HG03521 (cell line): ENCODE results near the gene RBBP7.
"Not testable (repeated sequence)": the region's sequence is repeated elsewhere in the genome, so short reads cannot be mapped to it uniquely, and the experiment has no call there.

ENCODE experiments used
- ATAC-seq: cut with Tn5 transposase; IDR thresholded peaks from one replicate; pipeline ENCODE4 v1.9.1; 2021; ENCODE audit warnings: mild to moderate bottlenecking, moderate library complexity; ENCODE audit not compliant: unreplicated experiment

The RBBP7 gene

GRCh38 chrX:16867947-16868346 is 2.2 kb downstream of the RBBP7 start:
- ATAC-seq: no peak

DNA sequence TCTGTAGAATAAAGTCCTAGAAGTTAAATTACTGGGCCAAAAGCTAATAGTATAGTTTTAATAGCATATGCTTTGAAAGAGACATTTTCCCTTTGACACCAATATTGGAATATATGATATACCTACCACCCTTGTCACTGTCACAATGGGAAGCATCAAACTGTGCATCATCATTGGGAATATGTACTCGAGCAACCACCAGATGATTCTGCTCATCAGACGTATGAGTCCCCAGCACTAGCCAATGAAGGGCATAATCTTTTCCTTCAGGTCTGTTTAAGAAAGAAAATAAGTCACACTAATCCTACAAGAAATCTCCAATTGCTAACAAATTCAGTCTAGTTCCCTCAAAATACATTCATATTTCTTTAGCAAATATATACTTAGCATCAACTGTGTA is 7.3 kb downstream of the RBBP7 start:
- ATAC-seq: no peak

DNA sequence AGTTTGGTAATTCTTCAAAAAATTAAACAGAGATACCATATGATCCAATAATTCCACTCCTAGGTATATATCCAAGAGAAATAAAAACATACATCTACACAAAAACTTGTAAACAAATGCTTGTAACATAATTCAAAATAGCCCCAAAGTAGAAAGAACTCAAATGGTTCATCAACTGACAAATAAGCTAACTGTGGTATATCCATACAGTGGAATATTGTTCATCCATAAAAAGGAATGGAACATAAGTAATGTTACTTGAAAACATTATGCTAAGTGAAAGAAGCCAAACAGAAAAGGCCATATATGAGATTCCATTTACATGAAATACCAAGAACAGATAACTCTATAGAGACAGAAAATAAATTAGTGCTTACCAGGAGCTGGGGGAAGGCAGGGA is 13.4 kb downstream of the RBBP7 start:
- no peak for ATAC-seq

DNA sequence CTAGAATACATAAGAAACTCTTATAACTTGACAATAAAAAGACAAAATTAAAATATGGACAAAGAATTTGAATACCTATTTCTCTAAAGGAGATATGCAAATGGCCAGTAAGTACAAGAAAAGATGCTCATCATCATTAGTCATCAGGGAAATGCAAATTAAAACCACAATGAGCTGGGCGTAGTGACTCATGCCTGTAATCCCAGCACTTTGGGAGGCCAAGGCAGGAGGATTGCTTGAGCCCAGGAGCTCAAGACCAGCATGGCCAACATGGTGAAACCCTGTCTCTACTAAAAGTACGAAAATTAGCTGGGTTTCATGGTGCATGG is 14.1 kb downstream of the RBBP7 start:
- not testable (repeated sequence) for ATAC-seq

- ATAC-seq: no peak
Observed at GRCh38 chrX:16855363-16856075, 14.6 kb downstream of the RBBP7 start.

- no peak for ATAC-seq
Observed at GRCh38 chrX:16853537-16853936, 16.6 kb downstream of the RBBP7 start.

DNA sequence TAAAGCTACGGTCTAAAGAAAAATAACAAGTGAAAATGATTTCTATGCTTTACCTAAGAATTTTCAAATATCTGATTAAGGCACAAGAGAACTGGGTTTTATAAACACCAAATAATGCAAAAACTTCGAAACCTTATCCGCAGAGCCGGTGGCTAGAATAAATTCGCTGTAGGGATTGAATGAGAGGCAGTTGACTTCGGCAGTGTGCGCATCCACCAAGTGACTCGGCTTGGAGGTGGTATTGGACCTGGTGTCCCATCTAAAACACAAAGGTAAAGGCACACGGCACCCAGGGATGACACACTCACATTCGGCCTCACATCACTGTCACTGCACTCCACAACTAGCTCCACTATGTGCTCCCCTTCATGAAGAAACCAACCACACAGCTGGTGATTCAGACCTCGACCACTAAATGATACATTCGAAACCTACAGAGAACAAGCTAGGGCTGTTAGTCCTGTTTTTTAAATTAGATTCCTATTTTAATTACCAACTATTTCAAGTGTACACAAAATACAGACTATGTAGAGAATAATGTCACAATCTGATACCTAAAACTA is 17.5 kb downstream of the RBBP7 start:
- no peak for ATAC-seq

GRCh38 chrX:16851827-16852226 is 18.3 kb downstream of the RBBP7 start:
- no peak for ATAC-seq

- no peak for ATAC-seq
Observed at GRCh38 chrX:16851421-16851820, 18.7 kb downstream of the RBBP7 start.

DNA sequence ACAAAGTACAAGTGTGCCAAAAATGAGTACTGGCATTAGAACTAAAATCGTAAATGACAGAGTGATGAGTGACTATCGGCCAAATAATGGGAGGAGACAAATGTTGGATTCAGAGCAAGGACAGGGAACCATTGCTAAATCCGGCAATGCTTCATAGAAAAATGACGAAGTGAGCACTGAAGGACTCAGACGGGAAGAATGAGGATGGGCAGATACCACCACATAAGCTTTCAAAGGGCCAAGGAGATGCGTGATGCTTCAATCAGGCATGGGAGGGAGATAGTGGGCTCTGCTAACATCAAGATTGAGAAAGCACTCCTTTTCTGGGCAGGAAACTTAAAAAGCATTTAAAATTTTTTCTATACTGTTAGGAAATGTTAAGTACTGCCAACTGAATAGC is 21.6 kb downstream of the RBBP7 start:
- ATAC-seq: no peak

- ATAC-seq: no peak
Observed at GRCh38 chrX:16845686-16846085, 24.5 kb downstream of the RBBP7 start.

- no peak for ATAC-seq
Observed at GRCh38 chrX:16843208-16843909, 26.8 kb downstream of the RBBP7 start.

DNA sequence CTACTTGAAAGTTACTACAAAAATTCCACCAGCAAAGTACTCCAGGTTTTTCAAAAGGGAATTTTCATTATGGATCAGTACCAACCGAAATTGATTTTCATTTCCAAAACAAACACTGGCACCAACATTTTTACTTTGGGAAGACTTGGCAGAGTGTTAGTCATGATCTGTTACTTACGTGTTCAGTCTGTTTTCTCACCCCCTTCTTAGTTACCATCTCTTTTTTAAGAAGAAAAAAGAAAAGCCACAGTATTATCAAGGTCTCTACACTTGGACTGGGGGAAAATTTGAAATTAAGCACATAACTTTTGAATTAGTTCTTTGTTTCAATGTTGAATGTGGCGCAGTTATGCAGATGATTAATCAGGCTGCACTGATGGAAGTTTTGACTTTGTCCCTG is 27.5 kb downstream of the RBBP7 start:
- no peak for ATAC-seq

DNA sequence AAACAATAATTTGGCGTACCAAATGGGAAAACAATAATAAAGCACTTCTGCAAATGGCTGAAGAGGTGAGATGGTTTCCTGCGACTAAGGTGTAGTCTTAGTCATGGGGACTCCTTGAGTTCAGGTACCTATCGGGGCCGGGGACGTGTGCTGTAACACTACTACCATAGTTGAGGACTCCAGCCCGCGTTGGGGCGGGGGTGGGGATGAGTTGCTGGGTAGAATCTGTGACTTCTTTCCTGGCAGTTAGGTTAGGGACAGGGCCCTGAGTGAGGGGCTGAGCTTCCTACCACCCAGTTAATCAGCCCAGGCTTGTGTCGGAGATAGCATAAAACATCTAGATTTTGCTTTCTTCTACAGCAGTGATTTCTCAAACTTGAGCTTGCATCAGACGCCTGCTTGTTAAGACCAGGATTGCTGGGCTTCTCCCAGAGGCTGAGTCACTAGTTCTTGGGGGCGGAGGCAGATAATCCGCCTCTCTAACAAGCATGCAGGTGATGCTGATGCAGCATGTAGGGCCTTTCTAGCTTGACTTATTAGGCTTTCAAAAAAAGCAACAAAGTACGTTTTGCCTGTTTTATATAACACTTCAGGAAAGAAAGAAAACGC is 30.2 kb downstream of the RBBP7 start:
- ATAC-seq: no peak

GRCh38 chrX:16839219-16839851 is 30.8 kb downstream of the RBBP7 start:
- ATAC-seq: no peak

DNA sequence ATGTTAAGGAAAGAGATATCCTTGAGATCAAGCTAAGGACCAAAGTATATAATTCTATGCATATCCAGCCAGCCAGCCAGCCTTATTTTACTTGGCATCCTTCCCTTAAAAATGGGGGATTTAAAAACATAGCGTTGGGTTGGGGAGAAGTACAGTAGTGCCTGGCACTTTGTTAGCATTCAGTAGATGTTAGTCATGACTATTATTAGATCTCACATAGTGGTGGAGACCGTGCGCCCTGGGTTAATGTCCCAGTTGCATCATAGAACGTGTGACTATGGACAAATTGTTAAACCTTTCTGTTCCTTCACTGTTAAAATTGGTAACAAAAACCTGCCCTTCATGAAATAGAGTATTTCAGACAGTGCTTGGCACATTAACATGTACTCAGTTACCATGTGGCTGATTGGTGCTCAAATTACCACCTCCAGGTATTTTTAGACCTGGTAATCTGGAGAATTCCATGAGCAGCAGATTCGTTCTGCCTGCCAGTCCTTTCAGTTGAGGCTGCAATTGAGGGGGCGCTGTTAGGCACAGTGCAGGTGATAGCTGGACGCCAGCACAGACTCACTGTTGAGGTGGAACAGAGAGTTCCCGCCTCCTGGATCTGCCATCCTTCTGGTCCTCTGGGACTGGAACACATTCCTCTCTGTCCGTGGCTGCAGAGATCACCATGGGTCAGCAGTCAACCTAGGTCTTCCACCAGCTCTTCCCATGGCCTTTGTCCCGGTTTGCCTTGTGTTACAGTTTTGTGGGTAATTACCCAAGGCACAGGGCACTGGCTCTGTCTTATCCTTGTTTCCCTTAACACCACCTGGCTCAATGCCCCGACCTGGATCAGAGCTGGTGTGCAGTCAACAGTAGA is 31.7 kb downstream of the RBBP7 start:
- ATAC-seq: no peak

GRCh38 chrX:16836371-16836770 is 33.8 kb downstream of the RBBP7 start:
- no peak for ATAC-seq

GRCh38 chrX:16834806-16835205 is 35.4 kb downstream of the RBBP7 start:
- no peak for ATAC-seq

GRCh38 chrX:16832301-16832700 is 37.9 kb downstream of the RBBP7 start:
- no peak for ATAC-seq

DNA sequence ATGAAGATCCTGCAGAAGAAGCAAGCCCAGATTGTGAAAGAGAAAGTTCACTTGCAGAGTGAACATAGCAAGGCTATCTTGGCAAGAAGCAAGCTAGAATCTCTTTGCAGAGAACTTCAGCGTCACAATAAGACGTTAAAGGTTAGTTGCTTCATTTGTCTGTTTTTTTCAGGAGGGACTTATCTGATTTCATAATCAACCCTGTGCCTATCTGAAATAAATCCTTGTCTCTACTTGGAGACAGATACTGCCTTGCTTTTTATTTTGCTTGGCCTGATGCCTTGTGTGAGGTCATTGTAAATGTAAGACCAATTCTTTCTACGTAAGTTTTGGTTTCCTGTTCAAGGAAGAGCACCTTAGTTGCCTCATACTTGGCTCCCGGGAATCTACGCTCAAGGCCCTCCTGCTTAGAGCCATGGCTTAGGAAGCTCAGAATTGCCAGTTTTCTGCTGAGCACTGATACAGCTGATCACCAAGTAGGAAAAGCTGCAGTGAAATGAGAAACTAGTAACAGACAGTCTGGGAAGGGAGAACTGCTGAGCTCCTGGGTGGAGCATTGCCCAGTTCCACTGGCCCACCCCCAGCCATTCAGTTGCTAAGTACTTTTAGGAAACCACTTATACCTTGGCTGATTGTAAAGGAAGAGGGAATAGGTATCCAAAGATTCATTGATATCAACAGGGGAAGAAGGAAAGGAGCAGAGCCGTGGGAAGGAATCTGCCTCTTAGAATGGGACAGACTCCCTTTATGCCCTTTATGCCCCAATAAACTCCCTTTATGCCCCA is 41.8 kb downstream of the RBBP7 start:
- ATAC-seq: no peak
